HepG2 (cell line): Measurements from ENCODE around the gene CDC42EP4. TPM values are rescaled to one million over a fixed set of nuclear protein-coding genes. Genes with fewer than 3 reads are reported as not detected.

Experiments
- HES4 ChIP-seq: sonication (generic); formaldehyde crosslinking; IDR thresholded peaks from 2 replicates; pipeline ENCODE4 v1.9.0; 2021; ENCODE audit warnings: mild to moderate bottlenecking, missing genetic modification reagents, borderline replicate concordance
- IRF2 ChIP-seq: IDR thresholded peaks from 2 replicates; pipeline ENCODE4 v1.6.1; 2018; ENCODE audit warnings: missing genetic modification reagents, missing compliant biosample characterization
- KMT2A ChIP-seq: sonication (generic); formaldehyde crosslinking; IDR thresholded peaks from 2 replicates; pipeline ENCODE4 v1.4.0; 2020; ENCODE audit warnings: missing genetic modification reagents
- MTA1 ChIP-seq: sonication (generic); formaldehyde crosslinking; IDR thresholded peaks from 2 replicates; pipeline ENCODE4 v1.4.0; 2020; ENCODE audit warnings: missing genetic modification reagents, mild to moderate bottlenecking, borderline replicate concordance
- NCOA1 ChIP-seq: sonication (generic); formaldehyde crosslinking; IDR thresholded peaks from 2 replicates; pipeline ENCODE4 v1.9.0; 2021; ENCODE audit warnings: missing genetic modification reagents
- NFE2 ChIP-seq: sonication (generic); formaldehyde crosslinking; IDR thresholded peaks from 2 replicates; pipeline ENCODE4 v1.4.0; 2020; ENCODE audit warnings: missing genetic modification reagents
- NFYB ChIP-seq: sonication (generic); formaldehyde crosslinking; IDR thresholded peaks from 2 replicates; pipeline ENCODE4 v1.4.0; 2020; ENCODE audit warnings: missing genetic modification reagents
- POGK ChIP-seq: sonication (generic); formaldehyde crosslinking; conservative IDR thresholded peaks from 2 replicates; pipeline ENCODE4 v1.8.0; 2022; ENCODE audit warnings: mild to moderate bottlenecking, moderate library complexity, missing genetic modification reagents
- POGZ ChIP-seq: sonication (generic); formaldehyde crosslinking; IDR thresholded peaks from 2 replicates; pipeline ENCODE4 v1.4.0; 2020; ENCODE audit warnings: mild to moderate bottlenecking, missing genetic modification reagents
- POLR2G ChIP-seq: fragments of 200-400 bp; formaldehyde crosslinking; IDR thresholded peaks from 2 replicates; pipeline ENCODE4 v1.6.1; 2018; ENCODE audit warnings: mild to moderate bottlenecking, low read depth, low read length, moderate library complexity
- RARA ChIP-seq: IDR thresholded peaks from 2 replicates; pipeline ENCODE4 v1.6.1; 2016; ENCODE audit warnings: missing genetic modification reagents, missing compliant biosample characterization
- SATB2 ChIP-seq: sonication (generic); formaldehyde crosslinking; IDR thresholded peaks from 2 replicates; pipeline ENCODE4 v1.5.0; 2020; ENCODE audit warnings: missing genetic modification reagents
- SRSF4 ChIP-seq: fragments of 200-400 bp; formaldehyde crosslinking; IDR thresholded peaks from one replicate; pipeline ENCODE4 v1.6.1; 2018; ENCODE audit warnings: mild to moderate bottlenecking, low read depth, low read length, moderate library complexity; ENCODE audit not compliant: poor library complexity, severe bottlenecking
- STAT6 ChIP-seq: sonication (generic); formaldehyde crosslinking; IDR thresholded peaks from 2 replicates; pipeline ENCODE4 v1.4.0; 2020; ENCODE audit warnings: missing genetic modification reagents, mild to moderate bottlenecking, borderline replicate concordance
- ZBTB8A ChIP-seq: sonication (generic); formaldehyde crosslinking; IDR thresholded peaks from 2 replicates; pipeline ENCODE4 v1.4.0; 2020; ENCODE audit warnings: mild to moderate bottlenecking, low read depth, missing genetic modification reagents, borderline replicate concordance
- ZC3H13 ChIP-seq: sonication (generic); formaldehyde crosslinking; IDR thresholded peaks from 2 replicates; pipeline ENCODE4 v1.8.1; 2023; ENCODE audit warnings: mild to moderate bottlenecking, missing genetic modification reagents, moderate library complexity
- ZFX ChIP-seq: sonication (generic); formaldehyde crosslinking; IDR thresholded peaks from 2 replicates; pipeline ENCODE4 v1.4.0; 2020; ENCODE audit warnings: mild to moderate bottlenecking, low read depth, missing genetic modification reagents, moderate library complexity
- ZKSCAN1 ChIP-seq: fragments of 150-350 bp; IDR thresholded peaks from 2 replicates; pipeline ENCODE4 v1.6.1; 2014; ENCODE audit warnings: low read length
- ZMYM2 ChIP-seq: sonication (generic); formaldehyde crosslinking; IDR thresholded peaks from 2 replicates; pipeline ENCODE4 v1.8.0; 2022; ENCODE audit warnings: mild to moderate bottlenecking, missing genetic modification reagents
- ZNF12 ChIP-seq: sonication (generic); formaldehyde crosslinking; IDR thresholded peaks from 2 replicates; pipeline ENCODE4 v1.5.0; 2020; ENCODE audit warnings: missing genetic modification reagents
- ZNF256 ChIP-seq: sonication (generic); formaldehyde crosslinking; conservative IDR thresholded peaks from 2 replicates; pipeline ENCODE4 v1.4.0; 2020; ENCODE audit warnings: missing genetic modification reagents
- ZNF414 ChIP-seq: sonication (generic); formaldehyde crosslinking; IDR thresholded peaks from 2 replicates; pipeline ENCODE4 v1.5.0; 2020; ENCODE audit warnings: missing genetic modification reagents
- ZNF747 ChIP-seq: sonication (generic); formaldehyde crosslinking; IDR thresholded peaks from 2 replicates; pipeline ENCODE4 v1.8.1; 2023; ENCODE audit warnings: missing genetic modification reagents, mild to moderate bottlenecking, borderline replicate concordance
- ZSCAN20 ChIP-seq: sonication (generic); formaldehyde crosslinking; IDR thresholded peaks from 2 replicates; pipeline ENCODE4 v1.4.0; 2020; ENCODE audit warnings: missing genetic modification reagents, mild to moderate bottlenecking, borderline replicate concordance
- polyA plus RNA-seq, 8 experiments: library from polyadenylated mRNA; depleted of rRNA in 3 of 8; stranded (reverse) in 7 of 8; unstranded in 1 of 8; fragments of >200 nt; fragmentation: Illumina TruSeq in 4 of 8; extraction: Trizol in 4 of 8; gene quantifications; 2 replicates each; pipeline versions ENCODE4 v1.2.1 to v1.2.3, GENCODE V29; 2011 to 2016; ENCODE audit warnings: low read depth in 4 of 8, missing spikeins in 1 of 8, mixed read lengths in 1 of 8; ENCODE audit not compliant: insufficient read depth in 1 of 8
- total RNA-seq, 5 experiments: library from RNA; depleted of rRNA; stranded (reverse); fragments of >200 nt; fragmentation: Illumina TruSeq; extraction: Trizol; gene quantifications; 2 replicates each; pipeline ENCODE4 v1.2.3, GENCODE V29; 2016; ENCODE audit warnings: low read depth in 1 of 5

Gene CDC42EP4
- total and polyA plus RNA-seq, 2 of the 13 experiments (the other 11 are each of a cell fraction or from before 2014, with no cell fraction given): 19.0 to 54.0 TPM

GRCh38 chr17:73262676-73263642 is 48.8 kb downstream of the CDC42EP4 start (continued):
- TF ChIP-seq STAT6: 0 out of 2 replicates have a peak, but pooled peaks have one; percentile 5
- no peak for TF ChIP-seq ZNF256 (CRISPR knock-in tag)
- no peak for TF ChIP-seq SRSF4
- TF ChIP-seq NFYB (CRISPR knock-in tag): no peak
- TF ChIP-seq POGK (CRISPR knock-in tag): no peak
- TF ChIP-seq KMT2A (CRISPR knock-in tag): peak; percentile 7; the same call in 1 of the 2 replicates
- TF ChIP-seq ZNF747: no peak; the same call in 1 of the 2 replicates
- TF ChIP-seq POGZ (CRISPR knock-in tag): peak; percentile 5; the same call in 1 of the 2 replicates
- peak; percentile 6; the same call in 1 of the 2 replicates for TF ChIP-seq RARA (CRISPR knock-in tag)
- no peak for TF ChIP-seq ZNF12
- no peak for TF ChIP-seq ZNF414
- no peak for TF ChIP-seq NCOA1
- no peak for TF ChIP-seq HES4
- TF ChIP-seq IRF2 (CRISPR knock-in tag): 0 out of 2 replicates have a peak, but pooled peaks have one; percentile 17
- TF ChIP-seq POLR2G: peak; percentile 45
- TF ChIP-seq ZC3H13: no peak
- 0 out of 2 replicates have a peak, but pooled peaks have one; percentile 2 for TF ChIP-seq MTA1
- 0 out of 2 replicates have a peak, but pooled peaks have one; percentile 7 for TF ChIP-seq ZBTB8A
- TF ChIP-seq ZKSCAN1: no peak
- no peak for TF ChIP-seq SATB2
- TF ChIP-seq ZFX (CRISPR knock-in tag): no peak
- TF ChIP-seq NFE2 (CRISPR knock-in tag): no peak
- TF ChIP-seq ZSCAN20 (CRISPR knock-in tag): no peak
- TF ChIP-seq ZMYM2 (CRISPR knock-in tag): no peak
